NCI-H446 (cell line): ENCODE data around the gene AKAP6.
"Not testable (repeated sequence)": the region's sequence is repeated elsewhere in the genome, so short reads cannot be mapped to it uniquely, and the experiment has no call there.

Experiments
- DNase-seq, 2 experiments: peaks; one replicate each; lab custom pipeline; 2025; lab: John Stamatoyannopoulos, UW

The AKAP6 gene

DNA sequence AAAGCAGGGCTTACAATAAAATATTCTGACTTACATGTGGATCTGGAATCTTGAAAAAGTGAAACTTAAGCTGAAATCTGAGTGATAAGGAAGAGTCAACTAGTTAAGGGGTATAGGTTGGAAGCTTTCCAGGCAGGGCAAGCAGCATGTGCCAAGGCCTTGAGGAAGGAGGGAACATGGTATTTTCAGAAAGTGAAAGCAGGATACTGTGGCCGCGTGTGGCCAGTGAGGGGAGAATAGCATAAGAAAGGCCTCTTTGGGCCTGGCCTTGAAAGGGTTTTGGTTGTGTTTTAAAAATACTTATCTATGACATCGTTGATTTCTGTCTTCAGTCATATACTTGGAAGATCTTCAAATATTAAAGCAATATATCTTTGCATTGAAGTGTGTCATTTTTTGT, 213.4 kb downstream of the AKAP6 start:
- DNase-seq, result no peak

DNA sequence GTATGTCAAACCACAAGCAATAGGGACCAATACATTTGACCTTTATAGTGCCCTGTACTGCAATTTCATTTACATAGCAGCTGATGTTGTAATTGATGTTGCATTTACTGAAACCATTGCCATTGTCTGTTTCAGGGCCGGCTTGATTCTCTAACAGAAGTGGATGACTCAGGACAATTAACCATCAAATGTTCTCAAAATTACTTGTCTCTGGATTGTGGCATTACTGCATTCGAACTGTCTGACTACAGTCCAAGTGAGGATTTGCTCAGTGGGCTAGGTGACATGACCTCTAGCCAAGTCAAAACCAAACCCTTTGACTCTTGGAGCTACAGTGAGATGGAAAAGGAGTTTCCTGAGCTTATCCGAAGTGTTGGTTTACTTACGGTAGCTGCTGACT, 216.0 kb downstream of the AKAP6 start:
- no peak for DNase-seq

DNA sequence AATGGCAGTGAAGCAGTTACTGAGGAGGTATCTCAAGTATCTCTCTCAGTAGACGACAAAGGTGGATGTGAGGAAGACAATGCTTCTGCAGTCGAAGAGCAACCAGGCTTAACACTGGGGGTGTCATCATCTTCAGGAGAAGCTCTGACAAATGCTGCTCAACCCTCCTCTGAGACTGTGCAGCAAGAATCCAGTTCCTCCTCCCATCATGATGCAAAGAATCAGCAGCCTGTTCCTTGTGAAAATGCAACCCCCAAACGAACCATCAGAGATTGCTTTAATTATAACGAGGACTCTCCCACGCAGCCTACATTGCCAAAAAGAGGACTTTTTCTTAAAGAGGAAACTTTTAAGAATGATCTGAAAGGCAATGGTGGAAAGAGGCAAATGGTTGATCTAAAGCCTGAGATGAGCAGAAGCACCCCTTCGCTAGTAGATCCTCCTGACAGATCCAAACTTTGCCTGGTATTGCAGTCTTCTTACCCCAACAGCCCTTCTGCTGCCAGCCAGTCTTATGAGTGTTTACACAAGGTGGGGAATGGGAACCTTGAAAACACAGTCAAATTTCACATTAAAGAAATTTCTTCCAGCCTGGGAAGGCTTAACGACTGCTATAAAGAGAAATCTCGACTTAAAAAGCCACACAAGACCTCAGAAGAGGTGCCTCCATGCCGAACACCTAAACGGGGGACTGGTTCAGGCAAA, 216.6 kb downstream of the AKAP6 start:
- DNase-seq, result no peak

DNA sequence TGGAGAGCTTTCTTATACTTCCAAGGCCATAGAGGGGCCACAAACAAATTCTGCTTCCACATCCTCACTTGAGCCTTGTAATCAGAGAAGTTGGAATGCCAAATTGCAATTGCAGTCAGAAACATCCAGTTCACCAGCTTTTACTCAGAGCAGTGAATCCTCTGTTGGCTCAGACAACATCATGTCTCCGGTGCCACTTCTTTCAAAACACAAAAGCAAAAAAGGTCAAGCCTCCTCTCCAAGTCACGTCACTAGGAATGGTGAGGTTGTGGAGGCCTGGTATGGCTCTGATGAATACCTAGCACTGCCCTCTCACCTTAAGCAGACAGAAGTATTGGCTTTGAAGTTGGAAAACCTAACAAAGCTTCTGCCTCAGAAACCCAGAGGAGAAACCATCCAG, 217.1 kb downstream of the AKAP6 start:
- DNase-seq, result no peak

DNA sequence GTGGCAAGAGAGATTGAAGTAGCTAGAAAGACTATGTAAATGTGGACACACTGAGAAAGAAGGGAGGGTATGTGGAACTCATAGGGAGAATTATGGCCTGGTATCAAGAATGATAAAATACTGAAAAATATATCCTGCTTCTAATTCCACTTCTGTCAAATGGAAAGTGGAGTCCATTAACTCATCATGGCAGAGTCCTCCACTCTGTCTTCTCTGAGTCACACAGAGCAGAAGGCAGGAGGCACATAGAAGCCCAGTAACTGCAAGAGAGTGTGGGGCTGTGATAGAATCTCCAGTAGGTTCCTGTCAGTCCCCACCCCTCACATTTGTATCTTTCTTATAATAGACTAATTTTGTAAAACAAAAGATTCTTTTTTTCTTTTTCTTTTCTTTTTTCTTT, 223.7 kb downstream of the AKAP6 start:
- no peak for DNase-seq

DNA sequence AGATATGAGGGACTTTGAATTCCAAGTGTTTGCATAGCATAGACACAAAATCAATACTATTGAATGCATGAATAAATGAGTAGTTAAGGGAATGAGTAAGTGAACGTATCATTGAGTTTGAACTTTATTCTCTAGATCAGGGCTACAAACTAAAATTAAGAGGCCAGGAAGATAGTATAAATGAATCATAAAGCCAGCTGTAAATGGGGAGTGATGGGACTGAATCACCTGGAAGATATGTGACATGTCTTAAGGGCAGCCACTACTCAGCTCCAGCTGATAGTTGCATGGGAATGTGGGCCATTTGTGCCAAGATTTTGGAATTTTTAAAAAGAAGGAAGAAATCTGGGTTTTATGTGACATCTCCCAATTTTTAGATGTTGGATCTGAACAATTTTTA, 229.9 kb downstream of the AKAP6 start:
- no peak for DNase-seq

DNA sequence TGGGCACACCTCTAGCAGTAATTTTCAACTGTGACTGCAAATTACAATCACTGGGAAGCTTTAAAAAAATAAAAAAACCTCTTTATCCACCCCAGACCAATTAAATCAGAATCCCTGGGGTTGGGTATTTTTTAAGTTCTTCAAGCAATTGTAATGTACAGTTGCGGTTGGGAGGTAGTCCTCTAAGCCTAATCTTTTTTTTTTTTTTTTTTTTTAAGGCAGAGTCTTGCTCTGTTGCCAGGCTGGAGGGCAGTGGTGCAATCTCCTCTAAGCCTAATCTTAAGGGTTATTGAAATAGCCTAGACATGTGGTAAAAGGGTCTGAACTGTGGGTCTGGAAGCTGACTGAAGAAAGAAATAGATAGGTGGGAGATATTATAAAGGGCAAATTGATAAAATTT, 230.5 kb downstream of the AKAP6 start:
- no peak for DNase-seq

DNA sequence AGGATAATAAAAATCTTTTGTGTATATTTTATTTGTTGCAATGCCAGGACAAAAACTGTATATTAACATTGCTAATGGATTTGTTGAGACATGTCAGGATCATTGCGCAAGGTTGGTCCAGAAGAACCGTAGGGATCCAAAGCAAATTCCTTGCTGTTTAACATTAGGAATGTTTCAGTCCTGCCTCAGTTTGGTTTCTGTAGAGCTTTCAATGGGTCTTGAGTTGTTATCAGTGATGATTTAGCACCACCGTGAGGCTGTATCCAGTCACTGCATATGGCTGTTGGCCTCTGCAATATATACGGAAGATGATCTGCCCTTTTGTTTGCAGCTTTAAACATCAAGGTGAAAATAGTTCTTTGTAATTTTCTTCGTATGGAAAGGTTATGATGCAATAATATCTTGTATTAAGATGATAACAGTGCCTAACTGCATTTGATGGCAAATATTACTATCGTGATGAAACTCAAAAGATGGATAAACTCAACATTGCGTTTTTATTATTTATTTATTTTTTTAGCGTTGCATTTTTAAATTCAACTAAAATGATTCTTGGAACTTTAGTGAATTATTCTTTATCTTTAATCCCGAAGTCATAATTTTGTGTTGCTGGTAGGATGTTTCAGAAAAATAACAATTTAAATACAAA, 231.2 kb downstream of the AKAP6 start:
- peak; percentile 63 to 83 for DNase-seq

DNA sequence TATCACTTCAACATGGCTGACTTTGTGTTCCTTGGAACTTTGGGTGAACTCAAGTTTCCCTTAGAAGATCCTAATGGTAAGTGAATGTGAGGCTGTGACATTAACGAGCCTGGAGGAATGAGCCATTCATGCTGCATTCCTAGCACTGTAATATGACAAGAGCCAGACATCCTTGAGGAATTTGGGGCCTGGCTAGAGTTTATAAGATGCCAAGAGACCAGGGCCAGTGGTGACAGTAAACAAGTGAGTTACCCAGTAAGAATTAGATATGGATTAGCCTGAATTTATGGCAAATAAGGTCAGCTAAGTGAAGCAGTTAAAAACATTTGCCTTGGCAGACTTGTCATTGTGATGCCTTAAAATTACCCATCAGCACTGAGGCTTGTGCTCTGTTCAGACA, 232.4 kb downstream of the AKAP6 start:
- no peak for DNase-seq

DNA sequence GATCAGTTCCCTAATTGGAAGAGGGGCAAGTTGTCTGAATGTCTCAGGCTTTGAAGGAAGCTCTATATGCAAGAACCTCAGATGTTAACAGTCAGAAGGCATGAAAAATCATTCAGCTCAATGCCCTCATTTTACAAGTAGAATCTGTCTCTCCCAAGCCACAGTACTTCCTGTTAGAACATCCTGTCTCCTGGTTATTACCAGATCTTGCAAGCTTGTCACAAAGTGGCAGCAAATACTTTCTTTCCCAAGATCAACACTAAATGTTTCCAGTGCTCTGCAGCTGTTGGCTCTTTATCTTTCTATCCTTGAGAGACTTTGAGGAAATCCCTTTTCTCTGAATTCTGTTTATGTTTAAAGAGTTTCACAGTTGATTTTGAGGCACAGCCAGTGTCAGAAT, 235.5 kb downstream of the AKAP6 start:
- DNase-seq, result no peak

DNA sequence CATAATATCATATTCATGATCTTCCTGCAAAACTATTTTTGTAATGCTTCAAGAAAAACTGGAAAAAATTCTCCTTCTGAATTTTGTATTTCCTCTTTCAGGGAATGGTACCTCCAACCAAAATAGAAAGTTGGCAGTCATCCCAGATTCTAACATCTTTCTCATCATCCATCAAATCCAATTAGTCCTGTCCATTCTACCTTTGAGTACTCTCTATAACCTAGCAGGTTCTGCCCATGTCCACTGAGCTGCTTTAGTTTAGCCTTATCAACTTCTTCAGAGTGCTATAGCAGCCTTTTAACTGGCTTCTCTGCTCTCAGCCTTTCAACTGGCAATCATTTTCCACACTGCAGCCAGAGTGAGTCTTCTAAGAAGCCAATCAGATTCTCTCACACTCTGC, 236.2 kb downstream of the AKAP6 start:
- peak in 1 of 2 experiments; percentile 14 for DNase-seq

DNA sequence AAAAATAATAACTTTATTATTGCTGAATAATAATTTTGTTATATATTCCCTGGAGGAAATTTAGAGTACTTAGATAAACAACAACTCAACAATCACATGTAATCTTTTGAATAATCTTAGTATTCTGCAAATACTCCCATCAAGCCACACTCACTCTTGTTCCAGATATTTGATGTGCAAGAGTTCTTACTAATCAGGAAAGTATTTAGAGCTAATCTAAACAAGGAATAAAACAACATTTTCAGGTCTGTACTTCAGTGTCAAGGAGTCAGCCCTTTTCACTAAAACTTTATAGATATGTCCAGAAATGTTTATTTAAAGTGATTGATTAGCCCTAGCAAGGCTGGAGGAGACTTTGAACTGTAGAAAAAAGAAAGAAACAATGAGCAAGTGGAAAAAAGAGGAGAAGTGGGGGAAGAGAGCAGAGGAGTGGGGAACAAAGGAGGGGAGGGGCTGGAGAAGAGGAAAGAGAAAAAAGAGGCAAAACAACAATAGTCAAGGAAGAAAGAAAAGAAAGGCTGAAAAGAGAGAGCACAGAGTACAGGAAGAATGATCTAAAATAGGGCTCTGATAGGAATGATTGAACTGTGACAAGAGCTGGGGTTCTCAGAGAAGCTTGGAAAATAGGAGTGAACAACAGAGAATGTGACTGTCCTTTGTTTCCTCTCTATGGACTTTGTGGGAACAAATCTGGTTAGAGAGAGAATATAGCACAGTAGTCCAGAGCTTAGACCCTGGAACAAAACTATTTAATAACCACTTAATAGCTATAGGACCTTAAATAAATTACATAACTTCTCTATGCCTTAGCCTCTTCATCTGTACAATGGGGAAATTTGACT, 238.7 kb downstream of the AKAP6 start:
- DNase-seq, result no peak

DNA sequence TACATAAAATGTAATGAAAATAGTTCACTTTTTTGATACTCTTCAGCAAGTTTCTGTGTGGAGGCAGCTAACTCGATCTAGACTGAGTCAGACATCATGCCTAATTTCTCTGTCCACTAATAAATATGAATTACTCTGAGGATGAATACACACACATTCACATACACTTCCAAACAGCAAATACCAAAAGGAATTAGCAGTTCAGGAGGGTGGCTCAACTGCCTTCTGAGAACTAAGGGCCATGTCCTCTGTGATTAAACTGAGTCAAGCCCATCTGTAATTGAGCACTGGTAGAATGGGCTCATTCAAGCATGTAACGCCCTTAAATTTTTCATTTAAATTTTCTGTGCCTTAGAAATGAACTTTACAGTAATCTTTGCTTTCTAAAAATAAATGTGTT, 242.5 kb downstream of the AKAP6 start:
- DNase-seq, result no peak

DNA sequence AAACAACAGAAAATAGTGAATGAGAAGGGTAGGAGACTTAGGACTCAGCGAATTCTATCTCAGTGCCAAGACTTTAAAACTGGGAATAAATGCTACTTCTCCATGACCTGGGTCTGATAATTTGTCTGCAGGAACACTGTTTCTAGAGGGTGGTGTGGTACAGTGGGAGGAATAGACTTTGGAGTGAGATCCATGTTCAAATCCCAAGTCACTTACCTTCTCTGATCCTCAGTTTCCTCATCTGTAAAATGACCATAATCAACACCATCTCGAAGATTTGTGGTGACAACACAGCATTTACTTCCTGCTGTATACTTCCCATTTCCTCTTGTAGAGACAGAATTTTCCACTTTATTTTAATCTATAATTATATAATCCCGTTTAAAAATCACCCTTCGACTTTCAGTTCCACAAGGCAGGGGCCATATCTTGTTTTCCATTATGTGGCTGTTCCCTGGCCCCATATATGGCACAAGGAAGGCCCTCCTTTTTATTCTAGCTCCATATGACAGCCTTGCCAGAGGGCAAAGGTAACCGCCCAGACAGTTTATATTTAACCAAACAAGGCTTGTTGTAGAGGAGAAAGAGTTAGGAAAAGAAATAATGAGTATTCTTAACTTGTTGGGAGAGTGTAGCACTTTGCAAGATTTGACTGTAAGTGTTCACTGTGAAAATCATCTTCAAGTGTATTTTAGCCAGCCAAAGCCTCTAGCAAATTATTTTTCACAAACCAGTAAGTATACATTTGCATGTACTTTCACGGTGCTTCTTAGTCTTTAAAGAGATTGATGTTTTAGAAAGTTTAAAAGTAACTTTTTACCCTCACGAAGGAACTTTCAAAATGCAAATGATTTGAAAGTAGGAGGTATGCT, 243.1 kb downstream of the AKAP6 start:
- DNase-seq, result no peak

DNA sequence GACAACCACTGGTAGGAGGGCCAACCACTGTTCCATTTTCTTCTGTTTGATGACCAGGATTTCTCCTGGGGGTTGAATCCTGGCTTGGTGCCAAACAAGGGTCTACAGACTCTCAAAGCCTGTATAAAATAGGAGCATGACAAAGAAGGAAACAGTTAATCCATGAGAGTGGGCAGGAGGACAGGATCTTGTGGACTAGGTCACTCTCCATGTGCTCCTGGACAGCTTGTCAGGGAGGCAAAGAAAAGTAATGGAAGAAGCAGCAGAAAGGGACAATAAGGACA, 243.7 kb downstream of the AKAP6 start:
- no peak for DNase-seq

DNA sequence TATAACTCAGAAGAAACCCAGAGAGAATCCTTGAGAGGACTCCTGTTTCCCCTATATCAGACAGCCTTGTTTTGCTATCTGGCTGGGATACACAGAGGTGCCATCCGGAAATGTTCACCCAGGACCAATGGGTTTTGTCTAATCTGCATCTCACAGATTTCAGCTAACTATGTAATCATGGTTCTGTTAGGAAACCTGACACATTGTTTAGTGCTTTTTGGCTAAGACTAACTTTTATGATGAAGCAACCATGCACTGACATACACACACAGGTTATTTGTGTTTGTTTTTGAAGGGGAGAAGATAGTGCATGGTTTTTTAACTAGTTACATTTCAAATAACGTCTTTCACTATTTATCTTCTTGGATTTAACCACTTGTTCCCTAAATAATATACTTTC, 245.2 kb downstream of the AKAP6 start:
- DNase-seq, result no peak

DNA sequence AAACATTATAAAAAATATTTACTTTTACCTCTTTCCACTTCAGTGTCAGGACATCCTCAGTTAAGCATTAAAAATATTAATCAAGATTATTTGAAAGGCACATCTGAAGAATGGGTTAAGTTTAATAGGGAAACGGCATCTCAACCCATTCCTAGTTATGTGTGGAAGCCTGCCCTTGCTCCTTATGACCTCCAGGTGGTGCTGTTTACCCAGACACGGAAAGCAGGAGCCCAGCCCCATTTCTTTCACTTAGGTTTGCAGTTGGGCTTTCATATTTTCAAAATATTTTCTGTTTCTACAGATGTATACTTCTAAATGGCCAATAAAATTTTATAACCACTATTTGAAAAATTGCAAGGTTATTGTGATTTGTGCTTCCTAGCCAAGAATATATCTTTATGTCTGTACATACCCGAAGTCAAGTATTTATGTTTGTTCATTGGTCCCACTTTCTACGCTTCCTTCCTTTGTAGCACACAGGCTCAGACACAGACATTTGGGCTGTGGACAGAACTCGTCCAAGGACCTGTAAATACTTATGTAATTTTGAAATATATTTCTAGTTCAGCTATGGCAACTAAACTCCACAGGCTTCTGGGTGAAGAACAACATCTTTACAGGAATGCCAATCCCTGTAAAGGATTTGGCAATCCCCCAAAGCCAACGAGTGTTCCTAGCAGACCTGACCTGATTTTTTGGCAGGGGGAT, 247.1 kb downstream of the AKAP6 start:
- DNase-seq, result peak; percentile 70 to 82

DNA sequence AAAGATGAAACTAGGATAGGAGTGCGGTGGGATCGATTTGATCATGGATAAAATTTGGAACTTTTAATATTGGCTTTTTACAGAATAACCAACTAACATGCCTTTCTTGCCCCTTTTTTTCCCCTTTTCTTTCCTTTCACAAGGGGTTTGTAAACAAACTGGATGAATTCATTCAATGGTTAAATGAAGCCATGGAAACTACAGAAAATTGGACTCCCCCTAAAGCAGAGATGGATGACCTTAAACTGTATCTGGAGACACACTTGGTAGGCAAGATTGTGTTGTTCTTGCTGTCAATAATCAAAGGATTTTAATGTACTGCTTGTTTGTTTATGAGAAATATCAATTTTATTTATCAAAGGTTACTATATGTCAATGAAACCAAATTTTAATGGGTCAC, 247.9 kb downstream of the AKAP6 start:
- no peak for DNase-seq

DNA sequence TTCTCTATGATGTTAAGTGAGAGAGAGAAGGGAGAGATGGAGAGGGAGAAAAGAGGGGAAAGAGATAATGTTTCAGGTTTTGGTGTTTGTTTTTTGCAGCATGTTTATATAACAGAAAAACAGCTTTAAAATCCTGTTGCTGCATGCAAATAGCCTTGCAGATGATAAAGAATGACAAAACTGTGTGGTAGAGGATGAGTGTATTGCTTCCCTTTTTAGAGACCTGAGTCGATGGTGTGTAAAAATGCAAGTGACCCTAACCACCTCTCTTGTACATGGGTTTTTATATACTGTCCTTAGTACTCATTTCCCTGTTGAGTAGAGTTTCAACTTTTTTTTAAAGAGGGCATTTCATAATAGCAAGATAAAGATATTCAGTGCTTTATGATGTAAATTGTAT, 249.1 kb downstream of the AKAP6 start:
- DNase-seq, result no peak

DNA sequence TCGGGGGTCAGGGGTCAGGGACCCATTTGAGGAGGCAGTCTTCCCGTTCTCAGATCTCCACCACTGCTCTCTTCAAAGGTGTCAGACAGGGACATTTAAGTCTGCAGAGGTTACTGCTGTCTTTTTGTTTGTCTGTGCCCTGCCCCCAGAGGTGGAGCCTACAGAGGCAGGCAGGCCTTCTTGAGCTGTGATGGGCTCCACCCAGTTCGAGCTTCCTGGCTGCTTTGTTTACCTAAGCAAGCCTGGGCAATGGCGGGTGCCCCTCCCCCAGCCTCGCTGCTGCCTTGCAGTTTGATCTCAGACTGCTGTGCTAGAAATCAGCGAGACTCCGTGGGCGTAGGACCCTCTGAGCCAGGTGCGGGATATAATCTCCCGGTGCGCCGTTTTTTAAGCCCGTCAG, 254.3 kb downstream of the AKAP6 start:
- not testable (repeated sequence) for DNase-seq

DNA sequence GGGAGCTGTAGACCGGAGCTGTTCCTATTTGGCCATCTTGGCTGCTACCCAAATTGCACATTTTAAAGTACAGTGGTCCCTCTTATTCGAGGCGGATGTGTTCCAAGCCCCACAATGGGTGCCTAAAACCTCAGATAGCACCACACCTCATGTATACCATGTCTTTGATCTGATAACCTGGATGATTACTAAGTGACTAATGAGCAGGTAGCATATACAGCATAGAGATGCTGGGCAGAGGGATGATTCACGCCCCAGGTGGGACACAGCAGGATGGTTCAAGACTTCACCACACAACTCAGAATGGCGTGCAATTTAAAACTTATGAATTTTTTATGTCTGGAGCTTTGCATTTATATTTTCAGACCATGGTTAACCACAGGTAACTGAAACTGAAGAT, 255.0 kb downstream of the AKAP6 start:
- DNase-seq, result no peak

DNA sequence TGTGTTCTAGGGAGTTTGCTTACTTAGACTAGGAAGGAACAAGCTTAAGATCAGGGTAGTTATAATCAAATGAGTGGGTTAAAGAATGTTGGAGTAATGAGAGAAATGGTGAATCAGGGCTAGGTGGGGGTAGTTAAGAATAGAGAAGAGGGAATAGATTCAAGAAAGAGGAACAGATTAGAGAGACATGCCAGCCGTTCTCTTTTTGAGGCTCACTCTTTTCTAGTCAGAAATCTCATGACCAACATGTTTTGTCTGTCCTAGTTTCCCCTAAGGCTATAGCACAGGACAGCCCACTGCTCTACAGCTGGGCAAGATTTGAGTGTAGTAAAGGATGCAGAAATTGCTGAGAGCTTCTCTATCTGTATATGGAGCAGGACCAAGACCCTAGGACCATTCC, 258.4 kb downstream of the AKAP6 start:
- no peak for DNase-seq
